ENCODE measurements around the gene RNF31. TPM values are rescaled to one million over a fixed set of nuclear protein-coding genes. Genes with fewer than 3 reads are reported as not detected.

The RNF31 gene
- total and polyA plus RNA-seq, 2 of the 13 experiments (the other 11 are each of a cell fraction or from before 2014, with no cell fraction given) = 48.2 to 86.8 TPM

- TF ChIP-seq ZBTB8A (CRISPR knock-in tag; IDR thresholded peaks at IDR 0.05; ENCODE audit: borderline replicate concordance, low read depth) (no peak), ZNF646 (CRISPR knock-in tag; IDR thresholded peaks at IDR 0.05) (no peak), THAP7 (CRISPR knock-in tag; IDR thresholded peaks at IDR 0.05) (peak; percentile 88; the same call in 1 of the 2 replicates), FOXA3 (CRISPR knock-in tag; IDR thresholded peaks at IDR 0.05) (peak; percentile 64), ZSCAN5A (CRISPR knock-in tag; IDR thresholded peaks at IDR 0.05; ENCODE audit: borderline replicate concordance) (peak; percentile 74), CREB3 (CRISPR knock-in tag; IDR thresholded peaks at IDR 0.05) (0 out of 2 replicates have a peak, but pooled peaks have one; percentile 41), ZFP1 (CRISPR knock-in tag; IDR thresholded peaks at IDR 0.05) (no peak), ZNF337 (CRISPR knock-in tag; IDR thresholded peaks at IDR 0.05; ENCODE audit: borderline replicate concordance, low read depth) (no peak; the same call in 1 of the 2 replicates), ELK4 (CRISPR knock-in tag; IDR thresholded peaks at IDR 0.05; ENCODE audit: borderline replicate concordance) (no peak; the same call in 1 of the 2 replicates), ZBTB37 (CRISPR knock-in tag; IDR thresholded peaks at IDR 0.05) (peak; percentile 82; the same call in 1 of the 2 replicates), RXRA (CRISPR knock-in tag; IDR thresholded peaks at IDR 0.05) (peak; percentile 70), SALL1 (CRISPR knock-in tag; IDR thresholded peaks at IDR 0.05) (no peak), HOMEZ (CRISPR knock-in tag; IDR thresholded peaks at IDR 0.05; ENCODE audit: low read depth) (peak; percentile 97), SMAD9 (CRISPR knock-in tag; IDR thresholded peaks at IDR 0.05) (peak; percentile 85)
Measured at GRCh38 chr14:24141097-24141880, 6.0 kb upstream of the RNF31 start, which contains the start of gene EMC9 (continued).

All from HepG2 (cell line).